Daoy (cell line): ENCODE data around the gene CRKL. TPM values are rescaled to one million over a fixed set of nuclear protein-coding genes. Genes with fewer than 3 reads are reported as not detected.
"Not testable (repeated sequence)": the region's sequence is repeated elsewhere in the genome, so short reads cannot be mapped to it uniquely, and the experiment has no call there.

Source experiments
- DNase-seq: peaks from one replicate; pipeline ENCODE4 v3.0.0-alpha.2; 2015; ENCODE audit warnings: low read depth
- total RNA-seq: library from RNA; depleted of rRNA; stranded (reverse); fragments of >200 nt; shearing (Covaris generic); gene quantifications from 2 replicates; pipeline ENCODE4 v1.2.3, GENCODE V29; 2014

Gene CRKL
- total RNA-seq, 1 experiment from 2014 or later, result 32.2 TPM

- no peak for DNase-seq
Observed at GRCh38 chr22:20966883-20967696, 49.9 kb downstream of the CRKL start, which contains the start of gene AIFM3. TSS of gene AIFM3 (plus strand) at chr22:20967255. CDS start at chr22:20967945, 690 bp downstream.

- DNase-seq, result no peak
Observed at GRCh38 chr22:20967697-20968211, 50.5 kb downstream of the CRKL start.

DNA sequence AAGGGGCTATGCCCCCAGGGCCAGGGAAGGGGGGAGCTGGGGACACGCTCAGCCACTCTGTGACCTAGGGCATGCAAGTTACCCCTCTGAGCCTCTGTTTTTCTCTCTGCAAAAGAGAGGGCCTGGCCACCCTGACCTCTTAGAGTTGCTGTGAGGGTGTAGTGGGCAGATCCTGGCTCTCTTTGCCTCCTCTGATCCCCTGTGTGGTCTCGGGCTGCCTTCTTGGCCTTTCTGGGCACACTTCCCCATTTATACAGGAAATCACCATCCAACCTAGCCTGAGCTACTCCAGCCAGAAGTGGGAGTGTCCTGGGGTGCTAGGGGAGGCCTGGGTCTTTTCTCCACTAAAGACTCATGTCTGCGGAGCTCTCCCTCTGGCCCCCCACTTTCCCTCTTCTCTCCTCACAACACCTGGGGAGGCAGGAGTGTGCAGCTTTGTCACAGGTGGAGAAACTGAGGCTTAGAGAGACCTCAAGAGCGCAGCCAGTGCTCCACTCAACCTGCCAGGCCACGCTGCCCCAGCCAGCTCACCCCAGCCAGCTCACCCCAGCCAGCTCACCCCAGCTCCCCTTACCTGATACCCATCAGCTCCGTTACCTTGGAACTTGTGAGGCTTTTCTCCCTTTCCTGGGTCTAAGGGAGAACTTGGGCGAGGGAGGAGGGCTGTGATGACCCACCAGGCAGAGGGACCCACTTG is 51.2 kb downstream of the CRKL start:
- DNase-seq, result no peak

DNA sequence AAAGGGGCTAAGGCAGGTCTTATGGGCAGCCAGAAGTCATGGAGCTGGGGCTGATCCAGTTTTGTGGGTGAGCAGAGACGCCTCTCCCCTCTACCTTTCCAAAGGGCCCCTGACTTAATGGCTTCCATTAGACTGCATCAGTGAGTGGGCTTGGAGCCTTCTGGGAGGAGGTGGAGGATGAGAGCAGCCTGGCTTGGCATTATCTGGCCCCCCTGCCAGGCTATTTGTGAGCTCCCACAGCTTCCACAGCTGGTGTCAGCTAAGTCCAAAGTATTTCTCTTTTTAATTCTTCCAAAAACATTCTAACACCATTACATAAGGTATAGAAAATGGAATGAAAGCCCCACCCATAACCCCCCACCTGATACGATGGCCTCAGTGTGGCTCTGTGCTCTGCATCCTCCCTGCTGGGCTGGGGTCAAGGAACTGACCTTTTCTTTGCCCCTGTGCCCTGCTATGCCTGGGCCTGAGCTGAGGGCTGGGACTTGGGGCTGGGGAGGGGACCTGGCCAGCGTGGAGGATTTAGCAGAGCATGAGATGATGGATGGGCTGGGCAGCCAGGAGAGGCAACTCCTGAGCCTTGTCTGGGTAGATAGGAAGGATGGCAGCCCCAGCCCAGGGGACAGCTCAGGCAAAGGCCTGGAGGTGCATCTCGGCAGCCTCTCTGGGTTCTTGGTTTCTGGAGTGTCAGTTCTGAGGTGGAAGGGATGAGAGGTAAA is 53.9 kb downstream of the CRKL start:
- DNase-seq, result no peak

DNA sequence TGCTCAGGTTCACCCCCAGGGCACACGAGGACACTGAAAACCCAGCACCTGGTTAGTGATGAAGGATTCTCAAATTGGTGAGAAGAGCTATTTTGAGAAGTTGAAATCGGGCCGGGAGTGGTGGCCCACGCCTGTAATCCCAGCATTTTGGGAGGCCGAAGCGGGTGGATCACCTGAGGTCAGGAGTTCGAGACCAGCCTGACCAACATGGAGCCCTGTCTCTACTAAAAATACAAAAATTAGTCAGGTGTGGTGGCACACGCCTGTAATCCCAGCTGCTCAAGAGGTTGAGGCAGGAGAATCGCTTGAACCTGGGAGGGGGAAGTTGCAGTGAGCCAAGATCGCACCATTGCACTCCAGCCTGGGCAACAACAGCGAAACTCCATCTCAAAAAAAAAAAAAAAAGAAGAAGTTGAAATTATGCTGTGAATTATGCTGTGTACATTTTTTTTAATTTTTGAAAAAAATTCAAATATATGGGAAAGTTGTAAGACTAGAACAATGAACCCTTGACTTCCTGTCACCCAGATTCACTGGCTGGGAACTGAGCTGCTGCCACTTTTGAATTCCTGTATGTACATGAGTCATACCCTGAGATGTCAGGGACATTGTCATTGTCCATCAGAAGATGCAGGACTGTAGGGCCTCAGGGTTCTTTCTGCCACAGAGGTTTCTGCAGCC is 54.9 kb downstream of the CRKL start:
- not testable (repeated sequence) for DNase-seq

DNA sequence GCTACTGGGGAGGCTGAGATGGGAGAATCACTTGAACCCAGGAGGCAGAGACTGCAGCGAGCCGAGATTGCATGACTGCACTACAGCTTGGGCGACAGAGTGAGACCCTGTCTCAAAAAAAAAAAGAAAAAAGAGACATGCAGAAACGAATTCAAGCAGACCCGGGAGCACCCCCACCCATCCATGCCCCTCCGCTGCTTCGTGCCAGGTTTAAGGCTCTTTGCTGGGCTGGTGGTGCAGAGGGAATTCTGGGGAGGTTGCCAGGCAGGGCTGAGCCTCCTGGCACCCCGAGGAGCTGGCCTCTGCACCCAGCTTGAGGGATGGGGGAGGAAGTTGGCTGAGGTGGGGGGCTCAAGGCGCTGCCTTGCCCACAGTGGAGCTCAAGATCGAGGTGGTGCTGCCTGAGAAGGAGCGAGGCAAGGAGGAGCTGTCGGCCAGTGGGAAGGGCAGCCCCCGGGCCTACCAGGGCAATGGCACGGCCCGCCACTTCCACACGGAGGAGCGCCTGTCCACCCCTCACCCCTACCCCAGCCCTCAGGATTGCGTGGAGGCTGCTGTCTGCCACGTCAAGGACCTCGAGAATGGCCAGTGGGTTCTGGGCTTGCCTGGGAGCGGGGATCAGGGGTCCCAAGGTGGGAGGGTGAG is 55.8 kb downstream of the CRKL start:
- no peak for DNase-seq

- DNase-seq, result no peak
Observed at GRCh38 chr22:20973634-20974286, 56.6 kb downstream of the CRKL start.

DNA sequence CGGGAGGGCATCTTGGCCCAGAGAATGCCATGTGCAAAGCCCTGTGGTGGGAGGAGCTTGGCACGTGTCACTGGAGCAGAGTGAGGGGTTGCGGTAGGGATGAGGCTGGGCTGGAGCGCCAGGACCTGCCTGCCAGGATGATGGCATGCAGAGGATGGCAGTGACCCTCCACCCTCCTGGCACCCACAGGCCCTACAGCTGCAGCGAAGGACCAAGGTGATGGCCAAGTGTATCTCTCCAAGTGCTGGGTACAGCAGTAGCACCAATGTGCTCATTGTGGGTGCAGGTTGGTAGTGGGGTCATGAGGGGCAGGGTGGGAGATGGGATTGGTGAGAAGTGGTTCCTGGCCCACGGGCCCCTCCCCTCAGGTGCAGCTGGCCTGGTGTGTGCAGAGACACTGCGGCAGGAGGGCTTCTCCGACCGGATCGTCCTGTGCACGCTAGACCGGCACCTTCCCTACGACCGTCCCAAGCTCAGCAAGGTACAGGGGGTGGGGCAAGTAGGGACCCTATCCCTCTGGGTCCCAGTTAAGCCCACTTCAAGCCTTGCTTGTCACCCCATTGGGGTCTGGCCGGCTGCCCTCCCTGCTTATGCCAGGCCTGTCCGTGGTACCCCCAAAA is 57.2 kb downstream of the CRKL start:
- DNase-seq, result no peak

DNA sequence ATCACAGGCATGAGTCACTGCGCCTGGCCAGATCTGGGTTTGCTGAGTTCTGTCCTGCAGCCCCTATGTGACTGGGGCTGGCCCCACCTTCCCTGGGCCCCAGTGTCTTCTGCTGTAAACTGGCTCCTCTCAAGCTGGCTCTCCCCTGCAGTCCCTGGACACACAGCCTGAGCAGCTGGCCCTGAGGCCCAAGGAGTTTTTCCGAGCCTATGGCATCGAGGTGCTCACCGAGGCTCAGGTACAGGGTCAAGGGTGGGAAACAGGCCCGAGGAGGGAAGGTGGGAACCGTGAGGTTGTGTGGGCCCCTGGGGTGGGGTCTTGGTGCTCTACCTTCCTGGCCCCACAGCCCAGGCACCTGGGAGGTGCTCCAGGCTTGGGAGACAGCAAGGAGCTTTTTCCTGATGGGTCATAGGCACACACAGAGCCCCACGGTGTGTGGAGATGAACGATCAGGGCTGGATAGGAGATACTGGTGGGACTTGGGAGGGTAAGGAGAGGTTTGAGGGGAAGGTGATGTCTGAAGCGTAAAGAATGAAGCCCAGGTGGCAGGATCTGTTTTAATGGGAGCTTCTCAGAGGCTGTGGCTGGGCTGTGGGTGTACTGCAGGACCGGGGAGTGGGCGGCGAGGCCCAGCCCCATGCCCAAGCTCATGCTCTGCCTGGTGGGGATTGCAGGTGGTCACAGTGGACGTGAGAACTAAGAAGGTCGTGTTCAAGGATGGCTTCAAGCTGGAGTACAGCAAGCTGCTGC is 58.5 kb downstream of the CRKL start:
- DNase-seq, result no peak

- DNase-seq, result no peak
Observed at GRCh38 chr22:20976291-20976877, 59.2 kb downstream of the CRKL start.

DNA sequence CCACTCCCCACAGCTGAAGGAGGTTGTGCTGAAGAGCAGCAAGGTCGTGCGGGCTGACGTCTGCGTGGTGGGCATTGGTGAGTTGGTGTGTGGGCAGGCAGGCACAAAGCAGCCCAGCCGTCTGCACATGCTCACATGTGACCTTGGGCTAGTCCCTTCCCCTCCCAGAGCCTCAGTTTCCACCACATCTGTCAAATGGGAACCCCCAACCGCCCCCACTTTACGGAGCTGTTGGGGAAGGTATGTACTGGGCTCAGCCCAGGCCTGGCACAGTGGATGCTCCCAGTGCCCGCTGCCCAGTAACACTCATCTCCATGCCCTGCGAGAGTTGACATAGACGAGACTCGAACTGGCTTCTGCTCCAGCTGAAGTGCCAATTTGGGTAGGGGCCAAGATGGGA is 59.8 kb downstream of the CRKL start:
- DNase-seq, result no peak

DNA sequence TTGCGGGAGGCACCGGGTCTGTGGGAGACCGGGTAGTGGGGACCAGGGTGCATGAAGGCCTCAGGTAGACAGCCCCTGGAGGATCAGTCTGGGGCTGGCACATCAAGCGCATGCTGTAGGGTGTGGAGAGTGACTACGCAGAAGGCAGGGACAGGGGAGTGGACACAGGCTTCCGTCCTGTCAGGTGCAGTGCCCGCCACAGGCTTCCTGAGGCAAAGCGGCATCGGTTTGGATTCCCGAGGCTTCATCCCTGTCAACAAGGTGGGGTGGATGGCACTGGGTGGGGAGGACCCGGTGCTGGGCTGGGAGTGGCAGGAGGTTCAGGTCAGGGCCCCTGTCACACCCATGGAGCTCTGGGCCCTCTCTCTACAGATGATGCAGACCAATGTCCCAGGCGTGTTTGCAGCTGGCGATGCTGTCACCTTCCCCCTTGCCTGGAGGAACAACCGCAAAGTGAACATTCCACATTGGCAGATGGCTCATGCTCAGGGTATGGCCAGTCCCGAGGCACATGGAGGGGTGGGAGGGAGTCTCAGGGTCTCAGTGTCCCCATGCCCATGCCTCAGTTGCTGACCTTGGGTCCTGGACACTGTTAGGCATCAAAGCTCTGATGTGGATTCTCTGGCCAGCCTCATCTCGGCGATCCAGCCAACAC is 60.4 kb downstream of the CRKL start:
- no peak for DNase-seq

DNA sequence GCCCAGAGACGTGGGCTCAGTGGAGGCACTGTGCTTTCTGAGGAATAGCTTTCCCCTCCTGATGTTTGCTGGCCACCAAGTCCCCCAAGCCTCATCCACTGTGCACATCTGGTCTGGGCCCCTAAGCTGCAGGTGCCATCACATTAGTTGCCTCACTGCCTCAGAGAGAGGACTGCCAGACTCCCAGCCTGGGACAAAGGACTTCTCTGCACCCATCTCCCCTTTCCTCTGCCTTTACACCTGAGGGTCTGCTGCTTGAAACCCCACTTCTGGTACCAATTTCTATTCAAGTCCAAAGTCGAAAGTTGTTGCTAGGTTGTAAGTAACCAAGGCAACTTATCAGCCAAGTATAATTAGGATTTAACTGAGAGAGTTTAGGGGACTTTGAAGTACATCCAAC is 61.2 kb downstream of the CRKL start:
- no peak for DNase-seq

- no peak for DNase-seq
Observed at GRCh38 chr22:20979243-20979809, 62.1 kb downstream of the CRKL start.

DNA sequence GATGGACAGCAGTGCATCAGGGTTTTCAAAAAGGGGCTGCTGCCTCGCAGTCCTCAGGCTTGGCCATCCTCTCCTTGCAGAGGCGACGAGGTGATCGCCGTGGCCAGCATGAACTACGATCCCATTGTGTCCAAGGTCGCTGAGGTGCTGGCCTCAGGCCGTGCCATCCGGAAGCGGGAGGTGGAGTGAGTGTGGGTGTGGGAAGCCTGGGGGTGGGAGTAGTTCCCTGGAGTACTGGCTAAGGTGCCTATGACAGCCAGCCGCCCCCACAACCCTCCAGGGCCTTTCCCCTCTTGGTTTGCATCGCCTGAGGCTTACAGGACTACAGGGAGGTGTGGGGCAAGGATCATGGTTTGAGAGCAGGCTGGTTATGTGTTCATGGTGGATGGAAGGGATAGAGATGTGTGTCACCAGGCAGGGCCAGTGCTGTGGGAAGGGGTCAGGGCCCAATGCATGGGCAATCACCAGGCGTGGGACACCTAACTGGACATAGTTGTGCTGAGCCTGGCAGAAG is 62.8 kb downstream of the CRKL start:
- no peak for DNase-seq

GRCh38 chr22:20980523-20980922 is 63.3 kb downstream of the CRKL start:
- DNase-seq, result no peak

DNA sequence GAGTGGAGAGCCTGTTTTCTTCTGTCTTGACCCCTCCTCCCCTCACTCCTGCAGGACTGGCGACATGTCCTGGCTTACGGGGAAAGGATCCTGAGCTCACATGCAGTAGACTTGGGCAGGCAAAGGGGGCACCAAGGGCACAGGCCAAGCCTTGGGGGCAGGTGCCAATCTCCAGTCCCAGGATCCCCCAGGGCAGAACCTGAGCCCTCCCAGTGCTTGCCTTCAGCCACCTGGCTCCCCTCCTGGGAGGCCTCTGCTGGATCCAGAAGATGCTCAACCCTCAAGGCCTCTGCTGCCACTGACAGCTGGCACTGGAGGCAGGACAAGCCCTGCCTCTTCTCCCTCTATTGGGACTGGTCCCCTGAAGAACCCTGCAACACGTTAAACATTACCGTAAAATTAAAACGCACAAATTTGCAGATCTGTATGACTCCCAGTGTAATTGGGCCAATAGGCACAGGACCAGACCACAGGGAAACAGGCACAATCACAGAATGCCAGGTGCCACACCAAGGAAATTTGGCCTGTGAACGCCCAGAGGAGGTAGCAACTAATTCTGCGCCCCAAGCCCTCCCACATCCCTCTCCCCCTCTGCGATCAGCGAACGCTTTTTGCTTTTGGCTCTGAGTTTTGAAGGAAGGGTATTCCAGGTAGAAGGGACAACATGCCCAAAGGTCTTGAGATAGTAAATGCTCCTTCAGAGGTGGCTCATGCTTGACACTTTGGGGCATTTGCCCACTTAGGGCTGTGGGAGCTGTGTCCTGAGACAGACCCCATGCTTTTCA is 63.9 kb downstream of the CRKL start:
- no peak for DNase-seq
